IMR-90 (cell line): ENCODE measurements around the gene TMEM168. TPM values are rescaled to one million over a fixed set of nuclear protein-coding genes. Genes with fewer than 3 reads are reported as not detected.
A peak's percentile ranks its signal among the peaks of the same experiment; 100 is the strongest.

Experiments
- ATAC-seq: fragments of 200-7000 bp; cut with Tn5 transposase; 2 replicates; pipeline ENCODE4 v1.9.1; 2020; ENCODE audit warnings: low read depth, mild to moderate bottlenecking, moderate library complexity
- BruUV-seq: library from RNA; stranded (reverse); fragments of 400-500 nt; replicated peaks from 2 replicates; lab custom pipeline; 2021; lab: Mats Ljungman, UMichigan
- CTCF ChIA-PET: fragments of 300-600 bp; formaldehyde crosslinking; extraction: SDS; loops from one replicate; lab custom pipeline; 2021; ENCODE audit warnings: antibody characterized with exemption; lab: Yijun Ruan, JAX
- POLR2A ChIA-PET: fragments of 300-600 bp; sonication (Branson Sonifier 250); formaldehyde crosslinking; loops from one replicate; lab custom pipeline; 2022; ENCODE audit warnings: antibody characterized with exemption; ENCODE audit not compliant: unreplicated experiment; lab: Charles Lee
- DNase-seq: peaks from one replicate; pipeline ENCODE4 v3.0.0; 2013
- H2AFZ ChIP-seq: replicated peaks from 2 replicates; pipeline ENCODE3; 2013; ENCODE audit warnings: low read length, mild to moderate bottlenecking; ENCODE audit not compliant: poor library complexity
- H2AK5ac ChIP-seq: 2 replicates; pipeline ENCODE4 v1.6.1; 2013; ENCODE audit warnings: low read depth, low read length, inconsistent platforms
- H2AK9ac ChIP-seq: replicated peaks from 2 replicates; pipeline ENCODE3; 2013; ENCODE audit warnings: mild to moderate bottlenecking, low read depth, low read length, moderate library complexity; ENCODE audit not compliant: poor library complexity
- H2BK120ac ChIP-seq: 2 replicates; pipeline ENCODE4 v1.6.1; 2013; ENCODE audit warnings: low read depth, low read length, inconsistent platforms
- H2BK15ac ChIP-seq: 3 replicates; pipeline ENCODE4 v1.6.1; 2013; ENCODE audit warnings: low read depth, low read length, inconsistent platforms
- H2BK20ac ChIP-seq: 2 replicates; pipeline ENCODE4 v1.6.1; 2013; ENCODE audit warnings: low read depth, mild to moderate bottlenecking, inconsistent platforms, low read length, moderate library complexity
- H2BK5ac ChIP-seq: 2 replicates; pipeline ENCODE4 v1.6.1; 2013; ENCODE audit warnings: mild to moderate bottlenecking, low read depth, low read length, inconsistent platforms; ENCODE audit not compliant: poor library complexity, severe bottlenecking
- H3K14ac ChIP-seq: replicated peaks from 2 replicates; pipeline ENCODE4 v1.6.1; 2013; ENCODE audit warnings: low read depth, low read length, inconsistent platforms
- H3K18ac ChIP-seq: 2 replicates; pipeline ENCODE4 v1.6.1; 2013; ENCODE audit warnings: low read depth, low read length, control low read depth
- H3K23ac ChIP-seq: 2 replicates; pipeline ENCODE4 v1.6.1; 2013; ENCODE audit warnings: low read depth, low read length, inconsistent platforms
- H3K27ac ChIP-seq: 2 replicates; pipeline ENCODE4 v1.5.1; 2013; ENCODE audit warnings: mild to moderate bottlenecking, control low read depth, low read length; ENCODE audit not compliant: insufficient read depth
- H3K27me3 ChIP-seq: 2 replicates; pipeline ENCODE4 v1.6.1; 2013; ENCODE audit warnings: low read length; ENCODE audit not compliant: control insufficient read depth, insufficient read depth
- H3K36me3 ChIP-seq: 2 replicates; pipeline ENCODE4 v1.6.1; 2013; ENCODE audit warnings: low read length, mixed read lengths; ENCODE audit not compliant: control insufficient read depth, insufficient read depth
- H3K4ac ChIP-seq: 2 replicates; pipeline ENCODE4 v1.6.1; 2013; ENCODE audit warnings: low read depth, low read length, inconsistent platforms
- H3K4me1 ChIP-seq: 2 replicates; pipeline ENCODE4 v1.6.1; 2013; ENCODE audit warnings: low read length, mixed read lengths; ENCODE audit not compliant: control insufficient read depth, insufficient read depth
- H3K4me2 ChIP-seq: 2 replicates; pipeline ENCODE4 v1.6.1; 2013; ENCODE audit warnings: low read depth, mild to moderate bottlenecking, control low read depth, low read length, moderate library complexity
- H3K4me3 ChIP-seq: 2 replicates; pipeline ENCODE4 v1.5.1; 2013; ENCODE audit warnings: low read depth, mild to moderate bottlenecking, control low read depth, low read length, moderate library complexity; ENCODE audit not compliant: insufficient read depth
- H3K56ac ChIP-seq: 2 replicates; pipeline ENCODE4 v1.6.1; 2013; ENCODE audit warnings: low read length, inconsistent platforms; ENCODE audit not compliant: insufficient read depth; ENCODE audit errors: extremely low read depth
- H3K79me1 ChIP-seq, 2 experiments: 2 replicates each; pipeline ENCODE4 v1.6.1; 2013; ENCODE audit warnings: low read length in 2 of 2, inconsistent platforms in 1 of 2, low read depth in 1 of 2
- H3K9ac ChIP-seq: 2 replicates; pipeline ENCODE4 v1.6.1; 2013; ENCODE audit warnings: low read depth, low read length, control low read depth
- H3K9me1 ChIP-seq: 2 replicates; pipeline ENCODE4 v1.6.1; 2013; ENCODE audit warnings: low read length, inconsistent platforms; ENCODE audit not compliant: insufficient read depth
- H3K9me3 ChIP-seq: 2 replicates; pipeline ENCODE4 v1.6.1; 2013; ENCODE audit warnings: low read length; ENCODE audit not compliant: control insufficient read depth, insufficient read depth
- H4K20me1 ChIP-seq: 2 replicates; pipeline ENCODE4 v1.6.1; 2013; ENCODE audit warnings: low read length, inconsistent platforms; ENCODE audit not compliant: insufficient read depth
- H4K5ac ChIP-seq: 2 replicates; pipeline ENCODE4 v1.6.1; 2013; ENCODE audit warnings: mild to moderate bottlenecking, low read depth, low read length, control low read depth
- H4K8ac ChIP-seq, 2 experiments: 2 replicates each; pipeline ENCODE4 v1.6.1; 2013; ENCODE audit warnings: low read depth in 2 of 2, low read length in 2 of 2, control low read depth in 1 of 2, inconsistent platforms in 1 of 2
- H4K91ac ChIP-seq: 2 replicates; pipeline ENCODE4 v1.6.1; 2013; ENCODE audit warnings: low read depth, low read length, inconsistent platforms; ENCODE audit not compliant: insufficient read depth
- CHD1 ChIP-seq: IDR thresholded peaks from 2 replicates; pipeline ENCODE4 v1.6.1; 2012; ENCODE audit warnings: low read depth, low read length, improper control_type of control experiment
- RFX5 ChIP-seq: IDR thresholded peaks from 2 replicates; pipeline ENCODE4 v1.8.0; 2012; ENCODE audit warnings: low read depth, mild to moderate bottlenecking, low read length, moderate library complexity
- WGBS, 2 experiments: methylation state at CpG; one replicate each; pipeline versions ENCODE4 v1.1.5 to v1.1.7; 2013; ENCODE audit warnings: missing lambda C conversion rate in 2 of 2; ENCODE audit not compliant: insufficient read length in 1 of 2; ENCODE audit errors: extremely low coverage in 2 of 2; 5-methylcytosine and 5-hydroxymethylcytosine counted together
- dilution Hi-C: fragments of 300-500 bp; cut with HindIII; formaldehyde crosslinking; loops from one replicate; pipeline ENCODE4 v1.14.3; 2018; ENCODE audit warnings: low sequenced_read_pairs; ENCODE audit not compliant: unreplicated experiment
- in situ Hi-C: fragments of 300-500 bp; cut with MboI; formaldehyde crosslinking; loops from 3 replicates; pipeline ENCODE4 v1.14.3; 2019; ENCODE audit warnings: low sequenced_read_pairs, inconsistent platforms, mixed read lengths
- intact Hi-C: fragments of 100-400 bp; cut with micrococcal nuclease; formaldehyde crosslinking; loops from 2 replicates; pipeline ENCODE4 v1.10.0; 2022
- polyA plus RNA-seq, 3 experiments: library from polyadenylated mRNA; depleted of rRNA; stranded (reverse); fragments of >200 nt; gene quantifications; 2 replicates each; pipeline ENCODE4 v1.2.3, GENCODE V29; 2012; ENCODE audit warnings: low replicate concordance in 1 of 3
- total RNA-seq: library from RNA; depleted of rRNA; stranded (reverse); fragments of >200 nt; gene quantifications from 2 replicates; pipeline ENCODE4 v1.2.3, GENCODE V29; 2012

The TMEM168 gene
- total and polyA plus RNA-seq, 2 of the 4 experiments (the other 2 are of a cell fraction) = 17.7 to 22.9 TPM

- in situ Hi-C loops = no loop called here
- H2AK5ac ChIP-seq = no peak overlapping the region
- H3K14ac ChIP-seq = 0 out of 2 replicates have a peak overlapping the region, but pooled peaks have one; percentile 10
- peak overlapping the region; percentile 38 for H3K9ac ChIP-seq
- H3K9me3 ChIP-seq = no peaks in the 10 kb centered on the region
- CTCF ChIA-PET = no interaction called here
- TF ChIP-seq CHD1 = no peak
- no peak for TF ChIP-seq RFX5
- H3K4me2 ChIP-seq = peak overlapping the region; percentile 55
- H4K8ac ChIP-seq = peak overlapping the region in 1 of 2 experiments; percentile 40; a peak in 1 of 4 replicates
- H3K4me3 ChIP-seq = peak overlapping the region; percentile 89
- WGBS, 2 experiments = 89 to 100% methylated on average over 1 to 3 of the region's 3 CpGs
- H2AK9ac ChIP-seq = no peak overlapping the region
- intact Hi-C loops = no loop called here
- peak overlapping the region; percentile 42; the same call in 1 of the 2 replicates for H4K5ac ChIP-seq
- DNase-seq (no peak), ATAC-seq (no peak)
- H2BK20ac ChIP-seq = no peak overlapping the region
- H2BK15ac ChIP-seq = no peak overlapping the region
- POLR2A ChIA-PET = no interaction called here
- H2BK120ac ChIP-seq = no peak overlapping the region
- no peak overlapping the region for H3K4ac ChIP-seq
- no peak overlapping the region for H2AFZ ChIP-seq
- H3K56ac ChIP-seq = no peak overlapping the region
- H3K23ac ChIP-seq = no peak overlapping the region
- BruUV-seq = no TSS peak
- H2BK5ac ChIP-seq = no peak overlapping the region
- dilution Hi-C loops = no loop called here
- no peaks in the 10 kb centered on the region for H3K36me3 ChIP-seq
- no peak overlapping the region for H3K27ac ChIP-seq
- no peak overlapping the region for H3K18ac ChIP-seq
- no peaks in the 10 kb centered on the region for H4K20me1 ChIP-seq
- H3K27me3 ChIP-seq = no peaks in the 10 kb centered on the region
- H3K4me1 ChIP-seq = no peaks in the 10 kb centered on the region
- H3K9me1 ChIP-seq = no peaks in the 10 kb centered on the region
- H3K79me1 ChIP-seq = peaks cover 20 to 23% of the 10 kb centered on the region in 2 experiments
- no peak overlapping the region for H4K91ac ChIP-seq
These were observed 1.3 kb downstream of the TMEM168 start for GRCh38 chr7:112788778-112789343.
